ENCODE data around the gene THADA.

Gene THADA

DNA sequence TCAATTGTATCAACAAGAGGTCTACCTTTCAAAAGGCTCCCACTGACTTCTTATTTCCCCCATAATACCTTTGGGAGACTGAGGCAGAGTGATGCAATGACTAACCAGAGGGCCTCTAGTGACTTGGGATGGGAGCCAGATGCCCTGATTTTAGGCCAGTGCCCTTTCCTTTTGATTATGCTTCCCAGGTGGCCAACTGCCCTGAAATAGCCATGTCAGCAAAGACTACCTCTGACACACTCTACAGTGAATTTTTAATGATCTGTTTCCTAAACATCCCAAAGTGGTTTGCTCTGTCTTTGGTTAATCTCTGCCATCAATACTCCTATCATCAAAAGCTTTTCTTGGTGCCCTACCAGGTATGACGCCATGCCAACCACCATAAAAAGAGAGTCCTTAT, 303.5 kb downstream of the THADA start:
- ChIA-PET CTCF (no interaction called here), POLR2A (no interaction called here)
- H3K27ac ChIP-seq (ENCODE audit: extremely low read depth, low read depth, low read length) = no peak overlapping the region
- TF ChIP-seq ZSCAN23 (tag by site-specific recombination; IDR thresholded peaks at IDR 0.05) (no peak), BCL6B (tag by site-specific recombination; IDR thresholded peaks at IDR 0.05) (no peak), SALL2 (tag by site-specific recombination; IDR thresholded peaks at IDR 0.05; ENCODE audit: borderline replicate concordance) (no peak), ZNF707 (tag by site-specific recombination; IDR thresholded peaks at IDR 0.05) (no peak), ZNF518A (tag by site-specific recombination; conservative IDR thresholded peaks at IDR 0.05; ENCODE audit: low read depth) (no peak)
- H3K4me3 ChIP-seq (ENCODE audit: low read depth, low read length) = no peak overlapping the region
- peaks cover 0 to 5% of the 10 kb centered on the region in 2 experiments; a peak in 1 of 3 replicates for H3K36me3 ChIP-seq (ENCODE audit: control insufficient read depth in 2 of 2, insufficient read depth in 1 of 2, low read length in 2 of 2)
- H3K4me1 ChIP-seq (ENCODE audit: control insufficient read depth, insufficient read depth, low read length) = peaks cover 15% of the 10 kb centered on the region
- H3K9me3 ChIP-seq (ENCODE audit: control insufficient read depth, insufficient read depth, low read depth, low read length) = no peaks in the 10 kb centered on the region

DNA sequence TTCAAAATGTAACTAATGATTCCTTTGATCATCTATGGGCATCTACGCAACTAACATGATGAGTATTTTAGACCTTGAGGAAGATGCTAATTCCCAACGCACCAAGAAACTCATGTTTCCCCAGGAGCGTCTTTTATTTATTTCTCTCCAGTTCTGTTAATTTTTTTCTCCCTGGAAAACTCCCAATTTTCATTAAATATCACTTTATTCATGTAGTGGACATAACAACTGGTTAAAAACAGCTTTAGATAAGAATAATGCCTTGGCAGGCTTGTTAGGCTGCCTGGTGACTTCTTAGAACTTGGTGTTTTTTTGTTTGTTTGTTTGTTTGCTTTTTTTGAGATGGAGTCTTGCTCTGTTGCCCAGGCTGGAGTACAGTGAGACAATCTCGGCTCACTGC, 306.5 kb downstream of the THADA start:
- H3K4me3 ChIP-seq (ENCODE audit: low read depth, low read length) = no peak overlapping the region
- POLR2A ChIA-PET = interaction anchor here (0.7 kb wide), 1 partner anchor 16 kb away, joined by 4 read pairs; no protein-coding TSS in a partner anchor
- peaks cover 4 to 31% of the 10 kb centered on the region in 2 experiments; a peak in 2 of 3 replicates for H3K36me3 ChIP-seq (ENCODE audit: control insufficient read depth in 2 of 2, insufficient read depth in 1 of 2, low read length in 2 of 2)
- peaks cover 11% of the 10 kb centered on the region for H3K4me1 ChIP-seq (ENCODE audit: control insufficient read depth, insufficient read depth, low read length)
- TF ChIP-seq ZNF211 (tag by site-specific recombination; IDR thresholded peaks at IDR 0.05; ENCODE audit: low read depth) (no peak), ZIC2 (tag by site-specific recombination; IDR thresholded peaks at IDR 0.05) (no peak), ZNF585B (tag by site-specific recombination; IDR thresholded peaks at IDR 0.05) (no peak), REPIN1 (tag by site-specific recombination; IDR thresholded peaks at IDR 0.05; ENCODE audit: low read depth) (no peak), ZNF391 (tag by site-specific recombination; IDR thresholded peaks at IDR 0.05; ENCODE audit: borderline replicate concordance, low read depth) (no peak), WT1 (tag by site-specific recombination; IDR thresholded peaks at IDR 0.05) (no peak), ZNF660 (tag by site-specific recombination; IDR thresholded peaks at IDR 0.05) (no peak), ZNF174 (tag by site-specific recombination; IDR thresholded peaks at IDR 0.05) (no peak), ZNF354C (tag by site-specific recombination; IDR thresholded peaks at IDR 0.05; ENCODE audit: borderline replicate concordance, low read depth) (no peak), ZNF2 (tag by site-specific recombination; IDR thresholded peaks at IDR 0.05) (no peak), PRDM1 (tag by site-specific recombination; IDR thresholded peaks at IDR 0.05) (no peak), ZFP3 (tag by site-specific recombination; IDR thresholded peaks at IDR 0.05; ENCODE audit: low read depth) (no peak), HOXD13 (CRISPR knock-in tag; IDR thresholded peaks at IDR 0.05; ENCODE audit: borderline replicate concordance) (no peak)
- TF ChIP-seq, protein P1, sequence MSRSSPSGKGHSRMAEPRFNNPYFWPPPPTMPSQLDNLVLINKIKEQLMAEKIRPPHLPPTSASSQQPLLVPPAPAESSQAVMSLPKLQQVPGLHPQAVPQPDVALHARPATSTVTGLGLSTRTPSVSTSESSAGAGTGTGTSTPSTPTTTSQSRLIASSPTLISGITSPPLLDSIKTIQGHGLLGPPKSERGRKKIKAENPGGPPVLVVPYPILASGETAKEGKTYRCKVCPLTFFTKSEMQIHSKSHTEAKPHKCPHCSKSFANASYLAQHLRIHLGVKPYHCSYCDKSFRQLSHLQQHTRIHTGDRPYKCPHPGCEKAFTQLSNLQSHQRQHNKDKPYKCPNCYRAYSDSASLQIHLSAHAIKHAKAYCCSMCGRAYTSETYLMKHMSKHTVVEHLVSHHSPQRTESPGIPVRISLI (tag by site-specific recombination; IDR thresholded peaks at IDR 0.05) = no peak
- CTCF ChIA-PET = interaction anchor here (0.6 kb wide), 2 partner anchors 205 to 466 kb away, joined by 3 to 5 read pairs; no protein-coding TSS in a partner anchor
- H3K27ac ChIP-seq (ENCODE audit: extremely low read depth, low read depth, low read length) = no peak overlapping the region
- no peaks in the 10 kb centered on the region for H3K9me3 ChIP-seq (ENCODE audit: control insufficient read depth, insufficient read depth, low read depth, low read length)

Measured in HEK293 (cell line).